HS-27A (cell line): ENCODE data around the gene ZNF462.

Experiments used
- DNase-seq: peaks from one replicate; pipeline ENCODE4 v3.0.0-alpha.2; 2012; ENCODE audit warnings: low read depth, missing footprints

The ZNF462 gene

GRCh38 chr9:106929471-106930177 lies 66.7 kb downstream of the ZNF462 start:
- no peak for DNase-seq

GRCh38 chr9:106930477-106930876 lies 67.5 kb downstream of the ZNF462 start:
- no peak for DNase-seq

- DNase-seq: no peak
Measured at GRCh38 chr9:106931466-106931865, 68.5 kb downstream of the ZNF462 start.

GRCh38 chr9:106932178-106932577 lies 69.2 kb downstream of the ZNF462 start:
- DNase-seq: no peak

- no peak for DNase-seq
Measured at GRCh38 chr9:106932675-106933074, 69.7 kb downstream of the ZNF462 start.

- no peak for DNase-seq
Measured at GRCh38 chr9:106933470-106933869, 70.5 kb downstream of the ZNF462 start.

- no peak for DNase-seq
Measured at GRCh38 chr9:106934442-106935238, 71.7 kb downstream of the ZNF462 start.

- DNase-seq: no peak
Measured at GRCh38 chr9:106936680-106937079, 73.7 kb downstream of the ZNF462 start.

GRCh38 chr9:106941916-106942315 lies 79.0 kb downstream of the ZNF462 start:
- DNase-seq: no peak

GRCh38 chr9:106945727-106946660 lies 83.0 kb downstream of the ZNF462 start:
- DNase-seq: peak; percentile 68

GRCh38 chr9:106947106-106947900 lies 84.3 kb downstream of the ZNF462 start:
- no peak for DNase-seq

- no peak for DNase-seq
Measured at GRCh38 chr9:106953174-106953573, 90.2 kb downstream of the ZNF462 start.

GRCh38 chr9:106954558-106954957 lies 91.6 kb downstream of the ZNF462 start:
- no peak for DNase-seq

- DNase-seq: no peak
Measured at GRCh38 chr9:106954974-106955850, 92.2 kb downstream of the ZNF462 start.

- no peak for DNase-seq
Measured at GRCh38 chr9:106956971-106957370, 94.0 kb downstream of the ZNF462 start.

- no peak for DNase-seq
Measured at GRCh38 chr9:106958955-106959657, 96.1 kb downstream of the ZNF462 start.

- DNase-seq: no peak
Measured at GRCh38 chr9:106960258-106960657, 97.3 kb downstream of the ZNF462 start.

- no peak for DNase-seq
Measured at GRCh38 chr9:106961623-106962022, 98.7 kb downstream of the ZNF462 start.

GRCh38 chr9:106962122-106962521 lies 99.2 kb downstream of the ZNF462 start:
- DNase-seq: no peak
